K562 (cell line): Measurements from ENCODE around the gene CCSER2. TPM values are rescaled to one million over a fixed set of nuclear protein-coding genes. Genes with fewer than 3 reads are reported as not detected.

Experiments used
- BRD4 ChIP-seq: fragments of 200-600 bp; sonication (generic); IDR thresholded peaks from 2 replicates; pipeline ENCODE4 v1.6.1; 2017; ENCODE audit warnings: inconsistent platforms
- BRF2 ChIP-seq: IDR thresholded peaks from 3 replicates; pipeline ENCODE4 v1.6.1; 2011; ENCODE audit warnings: borderline replicate concordance, mild to moderate bottlenecking; ENCODE audit not compliant: insufficient read length, insufficient read depth
- CTBP1 ChIP-seq: fragments of 450-650 bp; IDR thresholded peaks from 2 replicates; pipeline ENCODE4 v1.6.1; 2016; ENCODE audit warnings: borderline replicate concordance
- HNRNPH1 ChIP-seq: fragments of 200-400 bp; formaldehyde crosslinking; optimal IDR thresholded peaks from 2 replicates; pipeline ENCODE3; 2017; ENCODE audit warnings: low read depth, mild to moderate bottlenecking, low read length, moderate library complexity
- SAP30 ChIP-seq: fragments of 200-600 bp; sonication (generic); IDR thresholded peaks from 2 replicates; pipeline ENCODE4 v1.6.1; 2012; ENCODE audit warnings: borderline replicate concordance, low read depth, mild to moderate bottlenecking, moderate library complexity, low read length, control low read depth, inconsistent platforms; ENCODE audit not compliant: insufficient read depth, poor library complexity, severe bottlenecking
- YY1 ChIP-seq, 3 experiments: IDR thresholded peaks; 2 replicates each; pipeline ENCODE4 v1.6.1; 2011; ENCODE audit warnings: low read length in 2 of 3, mild to moderate bottlenecking in 2 of 3, moderate library complexity in 2 of 3, borderline replicate concordance in 1 of 3, control low read depth in 1 of 3, low read depth in 1 of 3; ENCODE audit not compliant: insufficient read depth in 3 of 3, insufficient replicate concordance in 2 of 3, control insufficient read depth in 1 of 3, insufficient read length in 1 of 3; ENCODE audit errors: extremely low read depth in 1 of 3
- ZBTB7A ChIP-seq: IDR thresholded peaks from 2 replicates; pipeline ENCODE4 v1.6.1; 2011; ENCODE audit warnings: low read depth, mild to moderate bottlenecking, low read length, moderate library complexity, borderline replicate concordance; ENCODE audit not compliant: control insufficient read depth
- ZFX ChIP-seq: sonication (generic); formaldehyde crosslinking; IDR thresholded peaks from 2 replicates; pipeline ENCODE4 v1.8.0; 2022; ENCODE audit warnings: mild to moderate bottlenecking, missing genetic modification reagents, moderate library complexity
- ZNF146 ChIP-seq: IDR thresholded peaks from one replicate; pipeline ENCODE4 v1.6.1; 2018; ENCODE audit warnings: missing compliant biosample characterization; ENCODE audit not compliant: unreplicated experiment
- polyA plus RNA-seq, 8 experiments: library from polyadenylated mRNA; depleted of rRNA in 4 of 8; stranded (reverse) in 5 of 8; unstranded in 3 of 8; fragments of >200 nt; fragmentation: Nextera tagmentation in 2 of 8; fragmentation: Illumina TruSeq in 1 of 8; extraction: Ambion mirVana in 2 of 8; extraction: Trizol in 1 of 8; gene quantifications; 2 replicates each; pipeline versions ENCODE4 v1.2.1 to v1.2.3, GENCODE V29; 2011 to 2014; ENCODE audit warnings: inconsistent platforms in 1 of 8, missing spikeins in 1 of 8
- total RNA-seq, 7 experiments: library from RNA; depleted of rRNA in 6 of 7; stranded (reverse); fragments of >200 nt in 6 of 7; fragmentation: Illumina TruSeq in 2 of 7; extraction: Trizol in 2 of 7; gene quantifications; 2 replicates each; pipeline versions ENCODE4 v1.2.1 to v1.2.3, GENCODE V29; 2011 to 2021; ENCODE audit warnings: low replicate concordance in 1 of 7
- TF ChIP-seq, protein P1 (sequence below): sonication (generic); formaldehyde crosslinking; IDR thresholded peaks from 2 replicates; pipeline ENCODE4 v1.8.0; 2022; ENCODE audit warnings: mild to moderate bottlenecking, missing genetic modification reagents
- TF ChIP-seq, protein P2 (sequence below): fragments of 450-650 bp; IDR thresholded peaks from 2 replicates; pipeline ENCODE4 v1.6.1; 2016; ENCODE audit warnings: missing biosample characterization, missing genetic modification characterization
- TF ChIP-seq, protein P3 (sequence below): sonication (generic); formaldehyde crosslinking; IDR thresholded peaks from 2 replicates; pipeline ENCODE4 v1.8.0; 2022; ENCODE audit warnings: missing genetic modification reagents, mild to moderate bottlenecking, moderate library complexity, borderline replicate concordance
- TF ChIP-seq, protein P4 (sequence below): fragments of 250-450 bp; sonication (Bioruptor Pico); IDR thresholded peaks from 2 replicates; pipeline ENCODE4 v1.4.0; 2020
- TF ChIP-seq, protein P5 (sequence below): fragments of 200-400 bp; formaldehyde crosslinking; IDR thresholded peaks from 2 replicates; pipeline ENCODE4 v1.6.1; 2017; ENCODE audit warnings: mild to moderate bottlenecking, low read depth, low read length, moderate library complexity

Gene CCSER2
- total and polyA plus RNA-seq, 9 of the 15 experiments (the other 6 are each of a cell fraction or from before 2014, with no cell fraction given), result 2.7 to 15.1 (median 9.7) TPM

- TF ChIP-seq, protein P1, sequence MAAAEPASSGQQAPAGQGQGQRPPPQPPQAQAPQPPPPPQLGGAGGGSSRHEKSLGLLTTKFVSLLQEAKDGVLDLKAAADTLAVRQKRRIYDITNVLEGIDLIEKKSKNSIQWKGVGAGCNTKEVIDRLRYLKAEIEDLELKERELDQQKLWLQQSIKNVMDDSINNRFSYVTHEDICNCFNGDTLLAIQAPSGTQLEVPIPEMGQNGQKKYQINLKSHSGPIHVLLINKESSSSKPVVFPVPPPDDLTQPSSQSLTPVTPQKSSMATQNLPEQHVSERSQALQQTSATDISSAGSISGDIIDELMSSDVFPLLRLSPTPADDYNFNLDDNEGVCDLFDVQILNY (CRISPR knock-in tag), result no peak
- TF ChIP-seq BRD4, result no peak
- TF ChIP-seq, protein P2, sequence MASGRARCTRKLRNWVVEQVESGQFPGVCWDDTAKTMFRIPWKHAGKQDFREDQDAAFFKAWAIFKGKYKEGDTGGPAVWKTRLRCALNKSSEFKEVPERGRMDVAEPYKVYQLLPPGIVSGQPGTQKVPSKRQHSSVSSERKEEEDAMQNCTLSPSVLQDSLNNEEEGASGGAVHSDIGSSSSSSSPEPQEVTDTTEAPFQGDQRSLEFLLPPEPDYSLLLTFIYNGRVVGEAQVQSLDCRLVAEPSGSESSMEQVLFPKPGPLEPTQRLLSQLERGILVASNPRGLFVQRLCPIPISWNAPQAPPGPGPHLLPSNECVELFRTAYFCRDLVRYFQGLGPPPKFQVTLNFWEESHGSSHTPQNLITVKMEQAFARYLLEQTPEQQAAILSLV (tag), result no peak
- no peak for TF ChIP-seq BRF2
- TF ChIP-seq YY1 (IDR thresholded peaks at IDR 0.05; ENCODE audit: borderline replicate concordance in 1 of 3, control insufficient read depth in 1 of 3, extremely low read depth in 1 of 3, insufficient read depth in 3 of 3, insufficient read length in 1 of 3, insufficient replicate concordance in 2 of 3, low read depth in 1 of 3, low read length in 2 of 3), result peak in 1 of 3 experiments; percentile 39
- TF ChIP-seq ZNF146 (CRISPR knock-in tag), result no peak
- TF ChIP-seq, protein P3, sequence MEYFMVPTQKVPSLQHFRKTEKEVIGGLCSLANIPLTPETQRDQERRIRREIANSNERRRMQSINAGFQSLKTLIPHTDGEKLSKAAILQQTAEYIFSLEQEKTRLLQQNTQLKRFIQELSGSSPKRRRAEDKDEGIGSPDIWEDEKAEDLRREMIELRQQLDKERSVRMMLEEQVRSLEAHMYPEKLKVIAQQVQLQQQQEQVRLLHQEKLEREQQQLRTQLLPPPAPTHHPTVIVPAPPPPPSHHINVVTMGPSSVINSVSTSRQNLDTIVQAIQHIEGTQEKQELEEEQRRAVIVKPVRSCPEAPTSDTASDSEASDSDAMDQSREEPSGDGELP (CRISPR knock-in tag), result peak; percentile 9
- TF ChIP-seq ZBTB7A, result peak; percentile 87
- TF ChIP-seq SAP30, result peak; percentile 87
- TF ChIP-seq, protein P4, sequence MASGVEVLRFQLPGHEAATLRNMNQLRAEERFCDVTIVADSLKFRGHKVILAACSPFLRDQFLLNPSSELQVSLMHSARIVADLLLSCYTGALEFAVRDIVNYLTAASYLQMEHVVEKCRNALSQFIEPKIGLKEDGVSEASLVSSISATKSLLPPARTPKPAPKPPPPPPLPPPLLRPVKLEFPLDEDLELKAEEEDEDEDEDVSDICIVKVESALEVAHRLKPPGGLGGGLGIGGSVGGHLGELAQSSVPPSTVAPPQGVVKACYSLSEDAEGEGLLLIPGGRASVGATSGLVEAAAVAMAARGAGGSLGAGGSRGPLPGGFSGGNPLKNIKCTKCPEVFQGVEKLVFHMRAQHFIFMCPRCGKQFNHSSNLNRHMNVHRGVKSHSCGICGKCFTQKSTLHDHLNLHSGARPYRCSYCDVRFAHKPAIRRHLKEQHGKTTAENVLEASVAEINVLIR (CRISPR knock-in tag), result no peak
- peak; percentile 82 for TF ChIP-seq ZFX (CRISPR knock-in tag)
- peak; percentile 89 for TF ChIP-seq CTBP1
- TF ChIP-seq, protein P5, sequence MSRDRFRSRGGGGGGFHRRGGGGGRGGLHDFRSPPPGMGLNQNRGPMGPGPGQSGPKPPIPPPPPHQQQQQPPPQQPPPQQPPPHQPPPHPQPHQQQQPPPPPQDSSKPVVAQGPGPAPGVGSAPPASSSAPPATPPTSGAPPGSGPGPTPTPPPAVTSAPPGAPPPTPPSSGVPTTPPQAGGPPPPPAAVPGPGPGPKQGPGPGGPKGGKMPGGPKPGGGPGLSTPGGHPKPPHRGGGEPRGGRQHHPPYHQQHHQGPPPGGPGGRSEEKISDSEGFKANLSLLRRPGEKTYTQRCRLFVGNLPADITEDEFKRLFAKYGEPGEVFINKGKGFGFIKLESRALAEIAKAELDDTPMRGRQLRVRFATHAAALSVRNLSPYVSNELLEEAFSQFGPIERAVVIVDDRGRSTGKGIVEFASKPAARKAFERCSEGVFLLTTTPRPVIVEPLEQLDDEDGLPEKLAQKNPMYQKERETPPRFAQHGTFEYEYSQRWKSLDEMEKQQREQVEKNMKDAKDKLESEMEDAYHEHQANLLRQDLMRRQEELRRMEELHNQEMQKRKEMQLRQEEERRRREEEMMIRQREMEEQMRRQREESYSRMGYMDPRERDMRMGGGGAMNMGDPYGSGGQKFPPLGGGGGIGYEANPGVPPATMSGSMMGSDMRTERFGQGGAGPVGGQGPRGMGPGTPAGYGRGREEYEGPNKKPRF, result no peak
- TF ChIP-seq HNRNPH1, result no peak
These were observed at the start of gene CCSER2 (continued) for GRCh38 chr10:84328418-84329195.
